ENCODE measurements around the gene TRABD2B. TPM values are rescaled to one million over a fixed set of nuclear protein-coding genes. Genes with fewer than 3 reads are reported as not detected.

Gene TRABD2B
- total and polyA plus RNA-seq, 2 of the 13 experiments (the other 11 are each of a cell fraction or from before 2014, with no cell fraction given) = 0.04 TPM; not detected in 1

DNA sequence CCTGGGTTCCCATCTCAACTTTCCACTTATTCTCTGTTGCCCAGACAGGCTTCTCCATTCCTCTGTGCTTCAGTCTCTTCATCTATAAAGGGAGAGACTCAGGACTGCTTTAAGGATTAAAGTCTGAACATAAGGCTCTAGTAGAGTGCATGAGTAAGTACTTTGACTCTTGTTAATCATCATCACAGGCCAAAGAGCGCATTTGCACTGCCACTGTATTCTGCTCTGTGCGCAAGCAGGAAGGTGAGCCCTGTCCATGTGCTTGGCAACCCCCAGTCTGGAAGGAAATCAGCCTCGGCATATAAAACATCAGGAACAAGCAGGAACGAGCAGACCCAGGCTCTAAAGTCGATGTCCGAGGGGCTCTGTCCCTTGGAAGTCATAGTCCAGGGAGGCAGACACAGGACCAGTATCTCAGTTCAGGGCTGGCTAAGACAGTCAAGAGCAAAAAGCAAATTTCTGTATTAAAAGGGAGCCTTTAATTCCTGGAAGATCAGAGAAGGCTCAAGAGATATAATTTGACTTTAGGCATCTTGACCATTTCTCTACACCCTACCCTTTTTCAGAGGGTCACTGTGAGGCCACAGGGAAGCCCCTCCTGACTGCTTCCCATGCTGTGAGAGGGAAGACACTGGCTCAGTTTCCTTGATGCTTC is 131.2 kb downstream of the TRABD2B start (continued):
- TF ChIP-seq, protein P1, sequence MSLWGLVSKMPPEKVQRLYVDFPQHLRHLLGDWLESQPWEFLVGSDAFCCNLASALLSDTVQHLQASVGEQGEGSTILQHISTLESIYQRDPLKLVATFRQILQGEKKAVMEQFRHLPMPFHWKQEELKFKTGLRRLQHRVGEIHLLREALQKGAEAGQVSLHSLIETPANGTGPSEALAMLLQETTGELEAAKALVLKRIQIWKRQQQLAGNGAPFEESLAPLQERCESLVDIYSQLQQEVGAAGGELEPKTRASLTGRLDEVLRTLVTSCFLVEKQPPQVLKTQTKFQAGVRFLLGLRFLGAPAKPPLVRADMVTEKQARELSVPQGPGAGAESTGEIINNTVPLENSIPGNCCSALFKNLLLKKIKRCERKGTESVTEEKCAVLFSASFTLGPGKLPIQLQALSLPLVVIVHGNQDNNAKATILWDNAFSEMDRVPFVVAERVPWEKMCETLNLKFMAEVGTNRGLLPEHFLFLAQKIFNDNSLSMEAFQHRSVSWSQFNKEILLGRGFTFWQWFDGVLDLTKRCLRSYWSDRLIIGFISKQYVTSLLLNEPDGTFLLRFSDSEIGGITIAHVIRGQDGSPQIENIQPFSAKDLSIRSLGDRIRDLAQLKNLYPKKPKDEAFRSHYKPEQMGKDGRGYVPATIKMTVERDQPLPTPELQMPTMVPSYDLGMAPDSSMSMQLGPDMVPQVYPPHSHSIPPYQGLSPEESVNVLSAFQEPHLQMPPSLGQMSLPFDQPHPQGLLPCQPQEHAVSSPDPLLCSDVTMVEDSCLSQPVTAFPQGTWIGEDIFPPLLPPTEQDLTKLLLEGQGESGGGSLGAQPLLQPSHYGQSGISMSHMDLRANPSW (CRISPR knock-in tag; IDR thresholded peaks at IDR 0.05; ENCODE audit: borderline replicate concordance) = no peak
- TF ChIP-seq HOXA7 (CRISPR knock-in tag; IDR thresholded peaks at IDR 0.05) (no peak), ZNF510 (CRISPR knock-in tag; IDR thresholded peaks at IDR 0.05; ENCODE audit: low read depth) (no peak), ZNF619 (CRISPR knock-in tag; IDR thresholded peaks at IDR 0.05) (no peak), ARID2 (CRISPR knock-in tag; IDR thresholded peaks at IDR 0.05; ENCODE audit: borderline replicate concordance) (no peak), RARG (CRISPR knock-in tag; IDR thresholded peaks at IDR 0.05; ENCODE audit: low read depth) (no peak), ATRX (CRISPR knock-in tag; IDR thresholded peaks at IDR 0.05; ENCODE audit: borderline replicate concordance) (no peak), HOXA5 (CRISPR knock-in tag; IDR thresholded peaks at IDR 0.05) (no peak), MZF1 (CRISPR knock-in tag; IDR thresholded peaks at IDR 0.05; ENCODE audit: borderline replicate concordance) (no peak), ZXDC (CRISPR knock-in tag; IDR thresholded peaks at IDR 0.05) (no peak), NAIF1 (CRISPR knock-in tag; IDR thresholded peaks at IDR 0.05; ENCODE audit: borderline replicate concordance) (no peak), SNAPC5 (CRISPR knock-in tag; IDR thresholded peaks at IDR 0.05; ENCODE audit: borderline replicate concordance) (no peak), TARDBP (CRISPR knock-in tag; IDR thresholded peaks at IDR 0.05) (no peak), NFRKB (IDR thresholded peaks at IDR 0.05) (no peak), CBX2 (IDR thresholded peaks at IDR 0.05; ENCODE audit: low read depth, low read length) (no peak), CBX2 (CRISPR knock-in tag; IDR thresholded peaks at IDR 0.05; ENCODE audit: low read depth) (no peak), YEATS2 (CRISPR knock-in tag; IDR thresholded peaks at IDR 0.05; ENCODE audit: borderline replicate concordance) (no peak), ZNF841 (CRISPR knock-in tag; IDR thresholded peaks at IDR 0.05; ENCODE audit: borderline replicate concordance) (no peak), ZSCAN9 (CRISPR knock-in tag; IDR thresholded peaks at IDR 0.05; ENCODE audit: borderline replicate concordance) (no peak; the same call in 1 of the 2 replicates), MXI1 (IDR thresholded peaks at IDR 0.05; ENCODE audit: borderline replicate concordance, low read depth, low read length) (no peak), MEIS1 (CRISPR knock-in tag; IDR thresholded peaks at IDR 0.05; ENCODE audit: borderline replicate concordance) (no peak), SNRNP70 (IDR thresholded peaks at IDR 0.05; ENCODE audit: low read depth, low read length) (no peak), ZNF383 (CRISPR knock-in tag; IDR thresholded peaks at IDR 0.05; ENCODE audit: borderline replicate concordance) (no peak)
- TF ChIP-seq, protein P2, sequence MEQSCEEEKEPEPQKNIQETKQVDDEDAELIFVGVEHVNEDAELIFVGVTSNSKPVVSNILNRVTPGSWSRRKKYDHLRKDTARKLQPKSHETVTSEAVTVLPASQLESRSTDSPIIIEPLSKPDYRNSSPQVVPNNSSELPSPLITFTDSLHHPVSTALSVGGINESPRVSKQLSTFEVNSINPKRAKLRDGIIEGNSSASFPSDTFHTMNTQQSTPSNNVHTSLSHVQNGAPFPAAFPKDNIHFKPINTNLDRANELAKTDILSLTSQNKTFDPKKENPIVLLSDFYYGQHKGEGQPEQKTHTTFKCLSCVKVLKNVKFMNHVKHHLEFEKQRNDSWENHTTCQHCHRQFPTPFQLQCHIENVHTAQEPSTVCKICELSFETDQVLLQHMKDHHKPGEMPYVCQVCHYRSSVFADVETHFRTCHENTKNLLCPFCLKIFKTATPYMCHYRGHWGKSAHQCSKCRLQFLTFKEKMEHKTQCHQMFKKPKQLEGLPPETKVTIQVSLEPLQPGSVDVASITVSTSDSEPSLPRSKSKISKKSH (CRISPR knock-in tag; IDR thresholded peaks at IDR 0.05; ENCODE audit: borderline replicate concordance) = no peak
